ENCODE data around the gene RTF1.
"Not testable (repeated sequence)": the region's sequence is repeated elsewhere in the genome, so short reads cannot be mapped to it uniquely, and the experiment has no call there.

The RTF1 gene

DNA sequence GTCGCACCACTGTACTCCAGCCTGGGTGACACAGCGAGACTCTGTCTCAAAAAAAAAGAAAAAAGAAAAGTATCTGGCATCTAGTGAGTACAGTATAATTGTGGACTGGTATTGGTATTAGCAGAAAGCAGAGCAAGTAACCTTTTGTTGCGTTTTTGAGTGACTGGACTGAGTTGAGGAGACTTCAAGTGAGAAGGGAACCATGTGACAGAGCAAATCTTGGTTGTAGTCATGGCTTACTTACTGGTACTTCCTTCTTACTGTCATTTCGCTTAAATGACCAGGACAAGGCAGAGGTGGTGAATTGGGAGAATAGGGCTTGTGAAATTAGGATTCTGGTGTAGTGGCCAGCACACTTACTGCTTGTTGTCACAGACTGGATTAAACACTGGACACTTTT lies 20.6 kb downstream of the RTF1 start:
- no peak for DNase-seq (ENCODE audit: low spot score)

DNA sequence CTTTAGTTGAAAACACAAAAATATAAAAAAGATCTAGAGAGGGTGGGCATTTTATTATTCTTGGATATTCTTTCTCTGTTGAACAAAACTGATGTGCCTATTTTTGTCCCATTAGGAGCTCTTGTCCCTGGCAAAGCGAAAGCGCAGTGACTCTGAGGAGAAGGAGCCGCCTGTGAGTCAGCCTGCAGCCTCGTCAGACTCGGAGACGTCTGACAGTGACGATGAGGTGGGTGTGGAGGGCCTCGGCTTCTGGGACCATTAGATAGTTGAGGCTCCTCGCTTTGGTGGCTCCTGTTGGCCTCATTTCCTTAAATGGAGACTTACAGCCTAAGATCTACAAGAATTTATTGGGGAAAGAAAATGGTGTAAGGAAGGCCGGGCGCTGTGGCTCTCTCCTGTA lies 21.3 kb downstream of the RTF1 start:
- DNase-seq (ENCODE audit: low spot score) = no peak

DNA sequence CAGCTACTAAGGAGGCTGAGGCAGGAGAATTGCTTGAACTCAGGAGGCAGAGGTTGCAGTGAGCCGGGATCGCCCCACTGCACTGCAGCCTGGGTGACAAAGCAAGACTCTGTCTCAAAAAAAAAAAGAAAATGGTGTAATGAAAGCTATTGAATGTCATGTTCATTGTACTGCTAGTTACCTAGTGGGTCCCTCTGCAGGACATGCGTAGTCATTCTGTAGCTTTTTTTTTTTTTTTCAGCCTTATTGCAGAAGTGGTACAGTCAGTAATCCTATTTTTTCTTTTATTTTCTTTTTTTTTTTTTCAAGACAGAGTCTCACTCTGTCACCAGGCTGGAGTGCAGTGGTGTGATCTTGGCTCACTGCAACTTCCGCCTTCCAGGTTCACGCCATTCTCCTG lies 21.9 kb downstream of the RTF1 start:
- DNase-seq (ENCODE audit: low spot score) = not testable (repeated sequence)

DNA sequence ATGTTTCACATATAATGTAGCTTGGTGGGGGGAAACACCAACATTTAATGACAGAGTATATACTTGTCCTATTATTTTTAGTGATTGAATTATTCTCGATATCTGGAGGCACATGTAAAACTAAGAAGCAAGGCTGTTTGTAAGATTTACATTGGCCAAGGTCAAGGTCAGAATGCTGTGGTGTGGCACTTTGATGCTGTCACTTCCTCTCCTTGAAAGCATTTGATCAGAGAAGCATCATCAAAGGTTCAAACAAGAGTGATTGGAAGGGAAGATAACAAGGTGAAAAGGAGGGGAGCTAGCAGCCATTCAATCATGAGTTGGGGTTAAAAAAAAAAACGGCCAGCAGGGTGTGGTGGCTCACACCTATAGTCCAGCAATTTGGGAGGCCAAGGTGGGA lies 26.4 kb downstream of the RTF1 start:
- no peak for DNase-seq (ENCODE audit: low spot score)

DNA sequence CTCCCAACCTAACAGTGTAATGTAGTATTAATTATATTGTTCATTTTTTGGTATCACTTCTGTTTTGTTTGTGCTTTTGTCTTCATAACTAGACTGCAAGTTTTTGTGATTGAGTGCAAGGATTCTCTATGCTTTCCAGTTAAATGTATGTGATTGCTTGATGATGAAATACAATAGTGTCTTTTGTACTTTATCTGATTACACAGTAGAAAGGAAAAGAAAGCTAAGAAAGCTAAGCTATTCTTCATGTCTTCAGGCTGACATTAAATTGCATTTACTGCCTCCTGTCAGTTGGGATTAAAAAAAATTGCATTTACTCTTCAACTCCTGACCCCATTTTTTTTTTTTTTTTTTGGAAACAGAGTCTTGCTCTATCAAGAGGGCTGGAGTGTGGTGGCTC lies 28.5 kb downstream of the RTF1 start:
- no peak for DNase-seq (ENCODE audit: low spot score)

DNA sequence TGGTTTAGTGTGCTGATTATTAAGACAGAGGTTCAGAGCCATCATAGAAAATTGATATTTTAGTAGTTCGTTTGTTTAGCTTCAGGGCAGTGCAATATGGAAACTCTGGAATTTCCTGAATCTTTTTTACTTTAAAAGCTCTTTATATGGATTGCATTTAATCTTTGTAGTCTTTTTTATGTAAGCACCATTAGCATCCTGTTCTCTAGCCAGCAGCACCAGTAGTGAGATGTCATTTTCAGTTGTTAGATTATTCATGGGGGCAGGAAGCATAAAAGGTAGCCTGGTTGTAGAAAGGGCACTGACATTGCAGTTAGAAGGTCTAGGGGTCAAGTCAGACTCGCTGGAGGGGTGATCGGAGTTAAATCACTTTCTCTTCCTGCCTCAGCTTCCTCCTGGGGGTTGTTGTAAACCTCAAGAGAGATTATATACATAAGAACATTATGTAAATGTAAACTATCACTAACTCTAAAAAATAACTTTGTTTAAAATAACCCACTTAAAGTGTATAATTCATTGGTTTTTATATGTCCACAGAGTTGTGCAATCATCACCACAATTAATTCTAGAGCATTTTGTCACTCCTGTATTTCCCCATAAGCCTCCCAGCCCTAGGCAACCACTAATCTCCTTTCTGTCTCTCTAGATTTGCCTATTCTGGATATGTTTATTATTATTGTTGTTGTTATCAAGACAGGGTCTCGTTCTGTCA lies 45.3 kb downstream of the RTF1 start:
- DNase-seq (ENCODE audit: low spot score) = no peak

DNA sequence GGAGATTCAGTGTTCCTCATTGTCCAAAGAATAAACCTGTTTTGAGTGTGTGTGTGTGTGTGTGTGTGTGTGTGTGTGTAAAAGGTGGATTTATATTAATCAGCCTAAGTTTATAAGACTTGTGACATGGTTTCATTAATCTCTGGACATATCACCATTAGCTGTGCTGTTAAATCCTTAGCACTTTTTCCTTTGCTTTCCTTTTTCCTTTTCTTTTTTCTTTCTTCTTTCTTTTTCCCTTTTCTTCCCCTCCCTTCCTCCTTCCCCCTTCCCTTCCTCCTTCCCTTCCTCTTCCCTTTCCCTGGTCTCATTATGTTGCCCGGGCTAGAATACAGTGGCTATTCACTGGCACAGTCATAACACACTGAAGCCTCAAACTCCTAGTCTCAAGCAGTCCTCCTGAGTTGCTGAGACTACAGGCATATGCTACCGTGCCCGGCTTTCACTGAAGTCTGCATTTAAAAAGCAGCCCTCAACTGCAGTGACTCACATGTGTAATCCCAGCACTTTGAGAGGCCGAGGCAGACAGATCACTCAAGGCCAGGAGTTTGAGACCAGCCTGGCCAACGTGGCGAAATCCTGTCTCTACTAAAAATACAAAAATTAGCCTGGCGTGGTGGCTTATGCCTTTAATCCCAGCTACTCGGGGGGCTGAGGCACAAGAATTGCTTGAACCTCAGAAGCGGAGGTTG lies 48.1 kb downstream of the RTF1 start:
- no peak for DNase-seq (ENCODE audit: low spot score)

DNA sequence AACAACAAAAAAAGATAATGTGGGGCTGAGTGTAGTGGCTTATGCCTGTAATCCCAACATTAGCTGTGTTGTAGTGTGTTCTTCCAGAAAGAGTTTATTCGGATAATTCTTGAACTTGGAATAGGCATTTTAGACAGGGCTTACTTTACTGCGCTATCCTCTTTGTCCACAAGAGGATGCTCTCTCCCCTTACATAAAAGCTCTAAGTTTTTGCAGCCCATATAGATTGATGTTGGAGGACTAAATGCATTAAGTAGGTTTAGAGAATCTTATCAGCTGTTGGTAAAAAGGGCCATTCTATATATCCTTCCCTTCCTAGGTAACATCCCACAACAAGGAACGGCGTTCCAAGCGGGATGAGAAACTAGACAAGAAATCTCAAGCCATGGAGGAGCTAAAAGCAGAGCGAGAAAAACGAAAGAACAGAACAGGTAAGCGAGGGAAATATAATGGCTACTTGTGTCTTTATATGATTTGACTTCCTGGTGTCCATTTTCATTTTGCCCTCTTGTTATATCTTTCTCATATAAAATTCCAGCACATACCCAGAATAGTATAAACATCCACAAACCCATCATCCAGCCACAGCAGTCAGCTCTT lies 49.0 kb downstream of the RTF1 start:
- peak; percentile 77 for DNase-seq (ENCODE audit: low spot score)

DNA sequence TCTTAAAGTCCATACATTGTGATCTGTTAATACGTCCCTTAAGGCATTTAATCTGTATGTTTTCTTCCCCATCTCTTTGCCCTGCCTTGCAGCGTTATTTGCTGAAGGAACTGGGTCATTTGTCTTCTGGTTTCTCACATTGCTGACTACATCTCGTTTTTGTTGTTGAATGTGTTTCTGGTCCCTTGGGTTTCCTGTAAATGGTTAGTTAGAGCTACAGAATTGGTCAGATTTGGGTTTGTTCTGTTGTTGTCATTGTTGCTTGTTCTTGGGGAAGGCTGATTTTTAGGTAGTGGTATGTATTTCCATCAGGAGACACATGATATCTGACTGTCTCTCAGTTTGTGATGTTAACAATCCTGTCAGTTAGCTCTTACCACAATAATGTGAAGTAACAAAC lies 49.8 kb downstream of the RTF1 start:
- no peak for DNase-seq (ENCODE audit: low spot score)

DNA sequence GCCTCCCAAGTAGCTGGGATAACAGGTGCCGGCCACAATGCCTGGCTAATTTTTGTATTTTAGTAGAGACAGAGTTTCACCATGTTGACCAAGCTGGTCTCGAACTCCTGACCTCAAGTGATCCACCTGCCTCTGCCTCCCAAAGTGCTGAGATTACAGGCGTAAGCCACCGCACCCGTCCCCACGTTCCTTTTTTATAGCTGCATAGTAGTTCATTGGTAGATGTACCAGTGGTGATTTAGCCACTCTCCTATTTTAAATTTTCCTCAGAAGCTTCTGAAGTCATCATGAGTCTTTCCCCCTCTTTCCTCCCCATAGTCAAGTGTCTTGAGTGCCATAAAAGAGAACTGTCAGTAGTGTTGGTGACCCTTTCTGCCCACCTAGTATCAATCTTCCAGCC lies 52.7 kb downstream of the RTF1 start:
- not testable (repeated sequence) for DNase-seq (ENCODE audit: low spot score)

DNA sequence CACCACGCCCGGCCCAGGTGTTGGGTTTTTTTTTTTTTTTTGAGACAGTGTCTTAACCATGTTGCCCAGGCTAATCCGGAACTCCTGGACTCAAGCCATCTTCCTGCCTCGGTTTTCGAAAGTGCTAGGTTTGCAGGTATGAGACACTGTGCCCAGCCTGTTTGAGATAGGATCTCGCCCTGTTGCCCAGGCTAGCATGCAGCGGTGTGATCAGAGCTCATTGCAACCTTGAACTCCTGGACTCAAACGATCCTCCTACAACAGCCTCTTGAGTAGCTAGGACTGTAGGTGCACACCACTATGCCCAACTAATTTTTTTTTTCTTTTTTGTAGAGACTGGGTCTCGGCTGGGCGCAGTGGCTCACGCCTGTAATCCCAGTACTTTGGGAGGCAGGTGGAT lies 56.5 kb downstream of the RTF1 start:
- no peak for DNase-seq (ENCODE audit: low spot score)

DNA sequence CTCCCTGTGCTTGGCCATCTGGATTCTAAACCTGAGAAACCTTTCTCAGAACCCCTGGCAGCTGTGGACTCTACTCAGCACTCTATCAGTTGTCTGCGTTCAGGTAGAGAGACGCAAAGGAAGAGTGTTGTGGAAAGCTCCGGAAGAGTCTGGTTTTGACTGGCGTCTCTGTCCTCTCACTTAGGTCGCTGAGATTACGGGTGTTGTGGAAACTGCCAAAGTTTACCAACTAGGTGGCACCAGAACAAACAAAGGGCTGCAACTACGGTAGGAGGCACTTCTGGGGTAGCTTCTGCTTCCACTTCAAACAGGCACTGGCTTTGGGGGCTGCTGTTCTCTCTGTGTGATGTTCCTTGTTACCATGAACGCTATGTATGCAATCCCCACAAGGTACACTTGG lies 57.5 kb downstream of the RTF1 start:
- DNase-seq (ENCODE audit: low spot score) = no peak

DNA sequence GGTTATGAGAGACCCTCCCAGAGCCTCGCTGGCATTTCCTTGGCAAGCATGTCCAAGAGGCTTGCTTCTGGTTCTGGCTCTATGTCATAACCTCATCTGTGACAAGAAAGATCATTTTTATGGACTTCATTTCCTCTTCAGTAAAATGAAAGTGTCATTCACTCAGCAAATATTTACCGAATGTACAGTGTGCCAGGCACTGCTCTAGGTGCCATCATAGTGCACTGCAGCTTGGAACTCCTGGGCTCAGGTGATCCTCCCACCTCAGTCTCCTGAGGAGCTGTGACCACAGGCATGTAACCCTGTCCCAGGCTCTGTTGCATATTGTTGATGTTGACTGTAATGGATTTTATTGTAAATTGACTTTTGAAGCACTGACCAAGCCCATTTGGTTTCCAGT lies 58.0 kb downstream of the RTF1 start:
- no peak for DNase-seq (ENCODE audit: low spot score)

DNA sequence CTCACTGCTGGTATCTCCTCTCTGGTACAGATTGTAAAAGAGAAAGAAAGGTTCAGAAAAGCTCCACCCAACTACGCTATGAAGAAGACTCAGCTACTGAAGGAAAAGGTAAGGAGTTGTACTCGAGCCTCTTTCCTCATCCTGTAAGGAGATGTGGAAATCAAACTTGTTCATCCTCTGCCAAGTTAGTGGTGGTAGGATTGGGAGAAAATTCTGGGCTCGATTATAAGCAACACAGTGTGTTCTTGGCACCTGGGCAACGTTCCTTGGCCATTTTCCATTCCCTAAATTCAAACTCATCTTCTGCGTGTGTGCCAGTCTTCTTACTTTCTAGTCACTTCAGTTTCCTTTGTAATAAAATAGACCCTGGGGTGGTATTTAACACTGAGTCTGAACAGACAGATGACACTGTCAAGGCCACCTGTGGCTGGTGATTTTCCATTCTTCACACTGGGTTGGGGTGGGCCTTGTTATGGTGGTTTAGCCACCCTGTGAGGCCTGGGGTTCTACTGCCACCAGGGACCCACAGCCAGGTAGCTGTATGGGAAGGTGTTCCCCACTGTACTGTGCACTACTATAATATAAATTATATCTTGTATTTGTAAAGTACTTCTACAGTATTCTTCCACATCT lies 59.6 kb downstream of the RTF1 start:
- DNase-seq (ENCODE audit: low spot score) = no peak

DNA sequence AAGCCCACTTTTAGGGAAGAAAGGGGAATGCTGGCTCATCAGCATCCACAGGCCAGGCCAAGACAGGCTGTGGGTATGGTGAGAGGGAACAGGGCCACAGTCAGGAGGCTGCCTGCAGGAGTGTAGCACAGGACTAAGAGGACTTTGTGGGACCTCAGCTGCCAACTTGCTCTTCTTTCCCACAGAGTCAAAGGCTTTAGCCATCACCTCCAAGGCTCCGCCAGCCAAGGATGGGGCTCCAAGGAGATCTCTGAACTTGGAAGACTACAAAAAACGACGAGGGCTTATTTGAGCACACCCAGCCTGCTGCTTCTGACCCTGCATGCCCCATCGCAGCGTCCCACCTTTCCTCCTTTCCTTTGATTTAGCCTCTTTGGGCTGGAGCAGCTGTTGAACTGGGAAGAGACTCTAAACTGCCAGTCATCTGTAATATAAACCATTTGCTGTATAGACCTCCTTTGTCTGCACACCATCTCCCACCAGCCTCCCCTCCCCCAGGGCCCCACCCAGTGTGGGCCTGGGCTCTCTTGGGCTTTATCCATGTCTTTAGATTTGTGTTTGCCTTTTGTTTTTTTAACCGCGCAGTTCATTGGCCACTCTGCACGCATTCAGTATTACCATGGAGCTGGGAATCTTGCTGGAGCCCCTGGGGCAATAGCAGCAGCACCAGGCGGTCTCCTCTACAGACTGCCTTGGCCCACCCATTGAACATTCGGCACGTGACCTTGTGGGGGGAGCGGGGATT lies 63.7 kb downstream of the RTF1 start:
- DNase-seq (ENCODE audit: low spot score) = no peak

DNA sequence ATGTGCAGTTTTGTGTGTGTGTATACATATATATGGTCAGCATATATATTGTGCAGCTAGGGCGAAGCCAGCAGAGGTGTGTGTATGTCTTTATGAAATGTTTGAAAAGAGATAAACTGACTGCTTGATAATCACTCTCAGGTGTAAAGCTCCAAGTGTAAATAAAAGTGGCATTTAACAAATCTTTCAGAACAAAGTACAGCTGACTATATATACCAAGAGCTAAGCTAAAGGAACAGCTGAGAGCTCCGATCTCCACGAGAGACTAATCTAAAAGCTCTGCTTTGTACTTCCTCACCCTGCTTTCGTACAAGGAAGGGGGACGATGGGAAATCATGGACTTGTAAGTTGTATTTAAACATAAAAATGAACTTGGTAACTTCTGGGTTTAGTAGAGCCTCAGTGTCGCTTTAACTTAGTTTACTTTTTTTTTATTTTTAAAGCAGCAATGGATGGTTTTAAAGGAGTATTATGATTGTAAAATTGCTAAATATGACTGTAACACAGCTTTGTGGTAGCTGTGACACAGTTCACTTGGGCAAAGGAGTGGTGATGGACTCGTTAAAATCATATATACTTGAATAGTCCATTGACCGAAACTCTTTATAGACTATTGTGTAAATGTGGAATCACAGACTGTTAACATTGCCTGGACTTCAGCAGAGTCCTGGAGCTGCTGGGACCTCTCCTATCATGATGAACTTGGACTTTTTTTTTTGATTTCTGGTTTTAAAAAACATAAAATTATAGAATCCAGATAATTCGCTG lies 65.4 kb downstream of the RTF1 start:
- DNase-seq (ENCODE audit: low spot score) = no peak

DNA sequence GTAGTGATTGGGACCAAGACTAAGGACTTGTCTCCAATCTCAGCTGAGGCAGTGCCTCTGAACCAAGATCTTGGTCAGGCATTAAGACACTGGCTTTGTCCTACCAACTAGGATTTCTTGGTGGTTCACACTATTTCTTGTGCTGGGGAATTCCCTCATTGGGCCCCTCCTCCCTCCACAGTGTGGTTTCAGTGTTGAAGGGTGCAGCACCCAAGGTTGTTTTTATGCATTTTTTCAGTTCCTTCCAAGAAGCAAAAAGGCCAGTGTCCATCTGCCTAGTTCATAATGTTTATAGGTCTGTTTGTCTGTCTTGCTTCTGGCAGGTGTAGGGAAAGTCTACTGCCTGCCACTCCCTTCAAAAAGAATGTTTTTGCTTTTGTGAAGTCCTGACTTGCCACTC lies 66.2 kb downstream of the RTF1 start:
- DNase-seq (ENCODE audit: low spot score) = no peak

DNA sequence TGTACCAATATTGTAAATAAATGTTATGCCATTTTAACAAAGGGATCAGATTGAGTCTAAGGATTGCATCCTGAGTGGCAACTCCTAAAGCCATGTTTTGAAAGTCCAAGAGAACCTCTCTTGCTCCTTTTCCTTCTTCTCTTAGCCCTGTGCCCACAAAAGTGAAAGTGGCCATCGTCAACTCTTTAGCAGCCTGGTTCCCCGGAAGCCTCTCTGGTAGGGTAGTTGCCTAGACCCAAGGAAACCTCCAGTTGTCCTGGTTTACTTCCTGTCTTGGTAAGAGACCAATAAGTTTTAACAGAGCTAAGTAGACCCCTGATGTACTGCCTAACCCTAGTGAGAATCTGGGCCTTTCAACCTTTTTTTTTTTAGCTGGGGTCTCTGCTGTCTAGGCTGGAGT lies 66.6 kb downstream of the RTF1 start:
- DNase-seq (ENCODE audit: low spot score) = no peak

DNA sequence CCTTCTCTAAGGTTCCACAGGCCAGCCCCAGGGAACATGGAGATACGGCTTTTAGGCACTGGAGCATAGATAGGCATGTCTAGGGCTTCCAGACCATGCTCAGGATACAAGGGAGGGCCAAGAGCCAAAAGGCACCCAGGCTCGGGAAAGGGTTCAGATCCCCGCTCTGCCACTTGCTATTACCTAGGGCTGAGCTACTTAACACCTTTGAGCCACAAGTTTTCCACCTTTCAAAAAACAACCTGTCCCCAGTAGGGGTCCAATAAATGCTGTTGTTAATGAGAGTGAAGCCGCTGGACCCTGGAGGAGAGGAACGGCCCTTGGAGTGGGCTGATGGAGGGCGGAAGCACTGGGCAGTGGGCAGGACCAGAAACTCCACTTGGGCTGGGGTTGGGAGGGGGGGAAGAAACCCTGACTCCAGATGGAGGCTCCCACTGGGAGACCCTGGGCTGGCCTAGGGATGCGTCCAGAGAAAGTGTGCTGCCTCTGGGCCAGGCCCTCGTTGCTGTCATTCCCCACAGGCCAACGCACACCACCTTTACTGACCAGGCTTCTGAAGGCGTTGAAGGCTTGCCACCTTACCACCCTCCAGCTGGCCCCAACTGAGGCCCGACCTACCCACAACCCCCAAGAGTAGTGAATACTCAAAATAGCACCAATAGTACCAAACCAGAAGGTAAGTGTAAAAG lies 68.2 kb downstream of the RTF1 start:
- DNase-seq (ENCODE audit: low spot score) = no peak

DNA sequence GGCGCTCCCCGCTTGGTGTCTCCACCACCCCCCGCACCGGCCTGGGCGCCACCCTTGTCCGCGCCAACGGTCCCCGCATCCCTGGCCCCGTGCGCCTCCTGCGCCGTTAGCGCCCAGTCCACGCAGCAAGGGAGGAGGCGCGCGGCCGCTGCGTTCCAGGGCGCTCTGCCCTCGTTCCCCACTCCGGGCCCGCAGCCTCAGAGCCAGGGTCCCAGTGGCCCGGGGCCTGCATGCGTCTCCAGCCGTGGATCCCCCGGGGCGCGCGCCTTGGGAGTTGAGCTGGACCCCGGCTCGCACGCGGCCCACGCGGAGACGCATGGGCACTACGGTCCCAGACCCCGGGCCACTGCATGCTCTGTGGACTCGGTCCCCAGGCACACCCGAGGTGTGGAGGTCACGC lies 69.4 kb downstream of the RTF1 start:
- no peak for DNase-seq (ENCODE audit: low spot score)

DNA sequence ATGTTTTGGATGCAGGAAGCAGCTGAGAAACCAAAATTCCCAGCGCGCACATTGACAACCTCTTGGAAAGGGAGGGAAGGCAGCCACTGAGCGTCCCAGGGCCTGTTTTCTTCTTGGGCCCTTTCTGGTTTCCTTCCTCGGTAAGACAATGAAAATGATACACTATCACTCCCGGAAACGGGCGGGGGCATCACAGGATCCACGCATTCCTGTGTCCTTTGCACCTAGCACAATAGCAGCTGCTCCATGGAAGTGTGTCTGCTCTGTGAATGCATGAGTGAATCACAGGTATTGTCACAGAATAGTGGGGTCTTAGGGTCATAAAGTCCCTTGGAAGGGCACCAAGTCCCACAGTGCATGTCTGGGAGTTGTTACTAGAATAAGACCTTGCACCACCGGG lies 70.5 kb downstream of the RTF1 start:
- no peak for DNase-seq (ENCODE audit: low spot score)

All from RKO (cell line).